HepG2 (cell line): ENCODE results near the gene BRINP1.

Source experiments
- HMG20A ChIP-seq: IDR thresholded peaks from 2 replicates; pipeline ENCODE4 v1.6.1; 2016; ENCODE audit warnings: borderline replicate concordance
- HNRNPLL ChIP-seq: fragments of 200-400 bp; formaldehyde crosslinking; IDR thresholded peaks from 2 replicates; pipeline ENCODE4 v1.6.1; 2017; ENCODE audit warnings: mild to moderate bottlenecking, low read depth, low read length; ENCODE audit not compliant: poor library complexity, severe bottlenecking
- NBN ChIP-seq: fragments of 450-650 bp; conservative IDR thresholded peaks from 2 replicates; pipeline ENCODE4 v1.6.1; 2017
- ZBTB20 ChIP-seq: sonication (generic); formaldehyde crosslinking; IDR thresholded peaks from 2 replicates; pipeline ENCODE4 v1.8.1; 2023; ENCODE audit warnings: missing genetic modification reagents, low read depth, mild to moderate bottlenecking, borderline replicate concordance
- ZBTB43 ChIP-seq: sonication (generic); formaldehyde crosslinking; conservative IDR thresholded peaks from 2 replicates; pipeline ENCODE4 v1.4.0; 2020; ENCODE audit warnings: missing genetic modification reagents
- ZHX1 ChIP-seq: sonication (generic); formaldehyde crosslinking; IDR thresholded peaks from 2 replicates; pipeline ENCODE4 v1.8.1; 2022; ENCODE audit warnings: low read depth, mild to moderate bottlenecking, missing genetic modification reagents
- ZNF143 ChIP-seq: sonication (generic); formaldehyde crosslinking; IDR thresholded peaks from 2 replicates; pipeline ENCODE4 v1.4.0; 2020; ENCODE audit warnings: missing genetic modification reagents

- TF ChIP-seq NBN (no peak), HMG20A (CRISPR knock-in tag) (no peak), ZHX1 (CRISPR knock-in tag) (no peak), HNRNPLL (no peak), ZNF143 (no peak), ZBTB43 (CRISPR knock-in tag) (no peak), ZBTB20 (CRISPR knock-in tag) (no peak)
These were observed 141.8 kb downstream of the BRINP1 start for GRCh38 chr9:119227422-119227821.
